Keratinocyte (primary cell): ENCODE data around the gene FHAD1. TPM values are rescaled to one million over a fixed set of nuclear protein-coding genes. Genes with fewer than 3 reads are reported as not detected.

Experiments
- DNase-seq: peaks from one replicate; pipeline ENCODE4 v3.0.0-alpha.2; 2011; ENCODE audit warnings: low read depth, missing footprints, low spot score
- FAIRE-seq: peaks from 2 replicates; lab custom pipeline; 2011; peaks lifted over from hg19 to GRCh38; lab: Jason Lieb, UNC
- H2AFZ ChIP-seq: 2 replicates; pipeline ENCODE4 v1.6.0; 2012; ENCODE audit warnings: low read length, control low read depth, inconsistent platforms; ENCODE audit not compliant: control insufficient read depth
- H3K27ac ChIP-seq: 2 replicates; pipeline ENCODE4 v1.5.1; 2011; ENCODE audit warnings: low read length; ENCODE audit not compliant: control insufficient read depth, insufficient read depth
- H3K27me3 ChIP-seq: 3 replicates; pipeline ENCODE4 v1.6.0; 2011; ENCODE audit warnings: low read length; ENCODE audit not compliant: control insufficient read depth, insufficient read depth; ENCODE audit errors: extremely low read depth
- H3K36me3 ChIP-seq, 2 experiments: 2 replicates in 1 of 2; 3 replicates in 1 of 2; pipeline ENCODE4 v1.5.1; 2011; ENCODE audit warnings: low read length in 2 of 2, mild to moderate bottlenecking in 1 of 2; ENCODE audit not compliant: control insufficient read depth in 2 of 2, insufficient read depth in 2 of 2; ENCODE audit errors: extremely low read depth in 1 of 2
- H3K4me1 ChIP-seq: 3 replicates; pipeline ENCODE4 v1.5.1; 2011; ENCODE audit warnings: low read length; ENCODE audit not compliant: control insufficient read depth, insufficient read depth; ENCODE audit errors: extremely low read depth
- H3K4me2 ChIP-seq: 3 replicates; pipeline ENCODE4 v1.6.0; 2011; ENCODE audit warnings: low read depth, low read length; ENCODE audit not compliant: control insufficient read depth, insufficient read depth; ENCODE audit errors: extremely low read depth
- H3K4me3 ChIP-seq, 3 experiments: fragments of 200-600 bp in 1 of 3; sonication (generic) in 1 of 3; 2 replicates in 2 of 3; 3 replicates in 1 of 3; pipeline ENCODE4 v1.5.1; 2011 to 2016; ENCODE audit warnings: low read length in 3 of 3, mild to moderate bottlenecking in 3 of 3, control low read depth in 2 of 3, inconsistent platforms in 1 of 3, low read depth in 1 of 3, mixed read lengths in 1 of 3, mixed run types in 1 of 3, moderate library complexity in 1 of 3; ENCODE audit not compliant: control insufficient read depth in 2 of 3, insufficient read depth in 2 of 3; ENCODE audit errors: extremely low read depth in 1 of 3
- H3K79me2 ChIP-seq: 2 replicates; pipeline ENCODE4 v1.6.0; 2012; ENCODE audit warnings: low read length; ENCODE audit not compliant: control insufficient read depth, insufficient read depth
- H3K9ac ChIP-seq: 3 replicates; pipeline ENCODE4 v1.6.0; 2011; ENCODE audit warnings: low read length; ENCODE audit not compliant: control insufficient read depth, insufficient read depth; ENCODE audit errors: extremely low read depth
- H3K9me1 ChIP-seq: 3 replicates; pipeline ENCODE4 v1.6.0; 2011; ENCODE audit warnings: low read length; ENCODE audit not compliant: control insufficient read depth, insufficient read depth; ENCODE audit errors: extremely low read depth
- H3K9me3 ChIP-seq: 2 replicates; pipeline ENCODE4 v1.5.1; 2012; ENCODE audit warnings: low read depth, low read length; ENCODE audit not compliant: control insufficient read depth
- H4K20me1 ChIP-seq: 3 replicates; pipeline ENCODE4 v1.6.0; 2011; ENCODE audit warnings: low read length; ENCODE audit not compliant: control insufficient read depth, insufficient read depth; ENCODE audit errors: extremely low read depth
- CTCF ChIP-seq, 3 experiments: IDR thresholded peaks in 1 of 3; conservative IDR thresholded peaks in 1 of 3; optimal IDR thresholded peaks in 1 of 3; 2 replicates in 2 of 3; 3 replicates in 1 of 3; pipeline versions ENCODE3 to v1.5.1; 2011; ENCODE audit warnings: low read length in 3 of 3, mild to moderate bottlenecking in 3 of 3, moderate library complexity in 2 of 3, control low read depth in 1 of 3, inconsistent platforms in 1 of 3; ENCODE audit not compliant: insufficient read depth in 2 of 3; ENCODE audit errors: extremely low read depth in 1 of 3
- EZH2 ChIP-seq: IDR thresholded peaks from one replicate; pipeline ENCODE4 v1.6.1; 2012; ENCODE audit warnings: inconsistent platforms, mild to moderate bottlenecking, low read length, moderate library complexity
- dilution Hi-C: fragments of 300-500 bp; cut with MboI; formaldehyde crosslinking; loops from one replicate; pipeline ENCODE4 v1.7.0; 2020; ENCODE audit warnings: low sequenced_read_pairs; ENCODE audit not compliant: extremely low pct_ligation_motif_present
- polyA plus RNA-seq, 5 experiments: library from polyadenylated mRNA; depleted of rRNA in 3 of 5; stranded (reverse) in 3 of 5; stranded (forward) in 1 of 5; unstranded in 1 of 5; fragments of >200 nt; gene quantifications; 1 replicate in 1 of 5; 2 replicates in 3 of 5; 3 replicates in 1 of 5; pipeline versions ENCODE4 v1.2.1 to v1.2.3, GENCODE V29; 2011 to 2012; ENCODE audit warnings: missing spikeins in 2 of 5, low read depth in 1 of 5, low replicate concordance in 1 of 5

Gene FHAD1
- polyA plus RNA-seq, 1 donor (not counting 4 experiments of a cell fraction or from before 2014, with no cell fraction given): 0.09 TPM

GRCh38 chr1:15322648-15323350 is 75.8 kb downstream of the FHAD1 start:
- dilution Hi-C loops: no loop called here
- no peaks in the 10 kb centered on the region for H4K20me1 ChIP-seq
- no peaks in the 10 kb centered on the region for H3K9me3 ChIP-seq
- FAIRE-seq: no peak
- TF ChIP-seq EZH2 (no peak), CTCF (optimal IDR thresholded peaks at IDR 0.05 in 1 of 3, IDR thresholded peaks at IDR 0.05 in 1 of 3, conservative IDR thresholded peaks at IDR 0.05 in 1 of 3; ENCODE audit: extremely low read depth in 1 of 3, insufficient read depth in 2 of 3, low read length in 3 of 3) (no peak)
- H3K9me1 ChIP-seq: no peaks in the 10 kb centered on the region
- no peaks in the 10 kb centered on the region for H3K27me3 ChIP-seq
- H2AFZ ChIP-seq: no peak overlapping the region
- H3K27ac ChIP-seq: no peak overlapping the region
- no peak overlapping the region for H3K4me3 ChIP-seq
- no peaks in the 10 kb centered on the region for H3K4me1 ChIP-seq
- no peaks in the 10 kb centered on the region for H3K79me2 ChIP-seq
- DNase-seq: no peak
- no peak overlapping the region for H3K9ac ChIP-seq
- H3K36me3 ChIP-seq: no peaks in the 10 kb centered on the region
- no peak overlapping the region for H3K4me2 ChIP-seq

- dilution Hi-C loops: no loop called here
- no peaks in the 10 kb centered on the region for H3K79me2 ChIP-seq
- DNase-seq (no peak), FAIRE-seq (peak; percentile 96)
- H3K4me2 ChIP-seq: peak overlapping the region; percentile 42
- H3K9ac ChIP-seq: no peak overlapping the region
- no peaks in the 10 kb centered on the region for H3K27me3 ChIP-seq
- no peaks in the 10 kb centered on the region for H4K20me1 ChIP-seq
- H3K27ac ChIP-seq: no peak overlapping the region
- H2AFZ ChIP-seq: no peak overlapping the region
- H3K9me1 ChIP-seq: no peaks in the 10 kb centered on the region
- H3K36me3 ChIP-seq: no peaks in the 10 kb centered on the region
- H3K4me1 ChIP-seq: no peaks in the 10 kb centered on the region
- H3K9me3 ChIP-seq: no peaks in the 10 kb centered on the region
- no peak for TF ChIP-seq EZH2
- peak; percentile 94 to 98 (median 97) for TF ChIP-seq CTCF (optimal IDR thresholded peaks at IDR 0.05 in 1 of 3, IDR thresholded peaks at IDR 0.05 in 1 of 3, conservative IDR thresholded peaks at IDR 0.05 in 1 of 3; ENCODE audit: extremely low read depth in 1 of 3, insufficient read depth in 2 of 3, low read length in 3 of 3)
- H3K4me3 ChIP-seq: no peak overlapping the region
Measured at GRCh38 chr1:15323351-15323988, 76.4 kb downstream of the FHAD1 start.
